Astrocyte (in vitro differentiated cells and primary cell): ENCODE data around the gene GNG12. TPM values are rescaled to one million over a fixed set of nuclear protein-coding genes. Genes with fewer than 3 reads are reported as not detected.

Experiments used
- DNase-seq: peaks from one replicate; pipeline ENCODE4 v3.0.0-alpha.2; 2010; ENCODE audit warnings: low read depth
- FAIRE-seq: peaks from 2 replicates; lab custom pipeline; 2011; peaks lifted over from hg19 to GRCh38; lab: Jason Lieb, UNC
- H2AFZ ChIP-seq: 2 replicates; pipeline ENCODE4 v1.6.0; 2012; ENCODE audit warnings: low read depth, low read length, inconsistent platforms
- H3K27ac ChIP-seq: 2 replicates; pipeline ENCODE4 v1.5.1; 2011; ENCODE audit warnings: low read depth, low read length, inconsistent platforms
- H3K27me3 ChIP-seq: 2 replicates; pipeline ENCODE4 v1.6.0; 2011; ENCODE audit warnings: low read length, inconsistent platforms; ENCODE audit not compliant: insufficient read depth
- H3K36me3 ChIP-seq: 2 replicates; pipeline ENCODE4 v1.5.1; 2011; ENCODE audit warnings: low read length, inconsistent platforms; ENCODE audit not compliant: insufficient read depth
- H3K4me1 ChIP-seq: 2 replicates; pipeline ENCODE4 v1.5.1; 2011; ENCODE audit warnings: low read length, inconsistent platforms; ENCODE audit not compliant: insufficient read depth
- H3K4me2 ChIP-seq: 2 replicates; pipeline ENCODE4 v1.6.0; 2012; ENCODE audit warnings: low read length, inconsistent platforms
- H3K4me3 ChIP-seq: 2 replicates; pipeline ENCODE4 v1.5.1; 2011; ENCODE audit warnings: low read depth, mild to moderate bottlenecking, low read length, inconsistent platforms; ENCODE audit not compliant: insufficient read depth
- H3K79me2 ChIP-seq: 2 replicates; pipeline ENCODE4 v1.6.0; 2012; ENCODE audit warnings: mild to moderate bottlenecking, low read length, inconsistent platforms; ENCODE audit not compliant: insufficient read depth
- H3K9ac ChIP-seq: 2 replicates; pipeline ENCODE4 v1.6.0; 2012; ENCODE audit warnings: mild to moderate bottlenecking, low read length, inconsistent platforms
- H3K9me3 ChIP-seq: 2 replicates; pipeline ENCODE4 v1.5.1; 2012; ENCODE audit warnings: low read depth, mild to moderate bottlenecking, low read length, inconsistent platforms; ENCODE audit not compliant: insufficient read depth
- H4K20me1 ChIP-seq: 2 replicates; pipeline ENCODE4 v1.6.0; 2012; ENCODE audit warnings: low read length, inconsistent platforms; ENCODE audit not compliant: insufficient read depth
- H3K27ac Mint-ChIP-seq: one replicate; pipeline ENCODE4 v1.8.0; 2021; ENCODE audit warnings: mild to moderate bottlenecking, mixed read lengths; ENCODE audit not compliant: unreplicated experiment
- H3K27me3 Mint-ChIP-seq: one replicate; pipeline ENCODE4 v1.8.0; 2021; ENCODE audit warnings: low read depth, mixed read lengths; ENCODE audit not compliant: unreplicated experiment
- H3K36me3 Mint-ChIP-seq: one replicate; pipeline ENCODE4 v1.8.0; 2021; ENCODE audit warnings: low read depth, mixed read lengths; ENCODE audit not compliant: unreplicated experiment
- H3K4me1 Mint-ChIP-seq: one replicate; pipeline ENCODE4 v1.8.0; 2021; ENCODE audit warnings: low read depth, mixed read lengths; ENCODE audit not compliant: unreplicated experiment
- H3K4me3 Mint-ChIP-seq: one replicate; pipeline ENCODE4 v1.8.0; 2021; ENCODE audit warnings: mild to moderate bottlenecking, moderate library complexity, mixed read lengths; ENCODE audit not compliant: unreplicated experiment
- H3K9me3 Mint-ChIP-seq: one replicate; pipeline ENCODE4 v1.8.0; 2021; ENCODE audit warnings: mild to moderate bottlenecking, mixed read lengths; ENCODE audit not compliant: unreplicated experiment
- CTCF ChIP-seq: IDR thresholded peaks from 2 replicates; pipeline ENCODE4 v1.5.1; 2011; ENCODE audit warnings: low read depth, mild to moderate bottlenecking, inconsistent platforms, low read length, moderate library complexity; ENCODE audit not compliant: insufficient read depth
- EZH2 ChIP-seq: IDR thresholded peaks from 2 replicates; pipeline ENCODE4 v1.6.1; 2012; ENCODE audit warnings: mild to moderate bottlenecking, low read length, inconsistent platforms; ENCODE audit not compliant: insufficient read depth
- total RNA-seq: library from RNA; stranded (reverse); gene quantifications from 2 replicates; pipeline ENCODE4 v1.2.1, GENCODE V29; 2021

The GNG12 gene
- total RNA-seq, 1 donor from 2014 or later: 101 TPM

DNA sequence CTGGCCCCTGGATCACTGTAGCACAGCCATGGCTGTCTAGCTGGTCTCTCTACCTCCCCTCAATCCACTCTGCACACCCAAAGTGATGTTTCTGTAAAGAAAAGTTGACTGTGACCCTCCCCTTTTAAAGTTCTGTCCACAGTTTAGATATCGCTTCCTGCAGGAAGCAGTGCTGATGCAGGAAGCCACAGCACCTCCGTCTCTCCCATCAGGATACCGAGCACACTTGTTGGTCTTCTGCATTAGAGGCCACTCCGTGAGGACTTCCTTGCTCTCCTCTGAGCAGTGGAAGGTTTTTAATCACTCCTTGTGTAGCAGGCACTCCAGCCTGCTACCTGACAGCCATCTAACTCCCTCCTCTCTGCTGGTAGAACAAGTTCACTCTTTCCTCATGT, 78.7 kb downstream of the GNG12 start:
- H3K9me3 ChIP-seq: no peaks in the 10 kb centered on the region
- DNase-seq: no peak
- TF ChIP-seq CTCF: no peak
- TF ChIP-seq EZH2: no peak
- no peak overlapping the region for H2AFZ ChIP-seq
- peaks cover 60% of the 10 kb centered on the region for H3K4me1 Mint-ChIP-seq
- peak overlapping the region; percentile 14 for H3K27ac Mint-ChIP-seq
- H3K9ac ChIP-seq: no peak overlapping the region
- H3K4me3 ChIP-seq: no peak overlapping the region
- no peaks in the 10 kb centered on the region for H3K9me3 Mint-ChIP-seq
- peaks cover 10% of the 10 kb centered on the region for H4K20me1 ChIP-seq
- peaks cover 84% of the 10 kb centered on the region for H3K79me2 ChIP-seq
- FAIRE-seq: no peak
- no peak overlapping the region for H3K4me2 ChIP-seq
- peaks cover 4% of the 10 kb centered on the region for H3K36me3 ChIP-seq
- H3K4me1 ChIP-seq: peaks cover 46% of the 10 kb centered on the region
- H3K27ac ChIP-seq: no peak overlapping the region
- no peaks in the 10 kb centered on the region for H3K27me3 Mint-ChIP-seq
- no peaks in the 10 kb centered on the region for H3K27me3 ChIP-seq
- no peak overlapping the region for H3K4me3 Mint-ChIP-seq
- peaks cover 8% of the 10 kb centered on the region for H3K36me3 Mint-ChIP-seq

DNA sequence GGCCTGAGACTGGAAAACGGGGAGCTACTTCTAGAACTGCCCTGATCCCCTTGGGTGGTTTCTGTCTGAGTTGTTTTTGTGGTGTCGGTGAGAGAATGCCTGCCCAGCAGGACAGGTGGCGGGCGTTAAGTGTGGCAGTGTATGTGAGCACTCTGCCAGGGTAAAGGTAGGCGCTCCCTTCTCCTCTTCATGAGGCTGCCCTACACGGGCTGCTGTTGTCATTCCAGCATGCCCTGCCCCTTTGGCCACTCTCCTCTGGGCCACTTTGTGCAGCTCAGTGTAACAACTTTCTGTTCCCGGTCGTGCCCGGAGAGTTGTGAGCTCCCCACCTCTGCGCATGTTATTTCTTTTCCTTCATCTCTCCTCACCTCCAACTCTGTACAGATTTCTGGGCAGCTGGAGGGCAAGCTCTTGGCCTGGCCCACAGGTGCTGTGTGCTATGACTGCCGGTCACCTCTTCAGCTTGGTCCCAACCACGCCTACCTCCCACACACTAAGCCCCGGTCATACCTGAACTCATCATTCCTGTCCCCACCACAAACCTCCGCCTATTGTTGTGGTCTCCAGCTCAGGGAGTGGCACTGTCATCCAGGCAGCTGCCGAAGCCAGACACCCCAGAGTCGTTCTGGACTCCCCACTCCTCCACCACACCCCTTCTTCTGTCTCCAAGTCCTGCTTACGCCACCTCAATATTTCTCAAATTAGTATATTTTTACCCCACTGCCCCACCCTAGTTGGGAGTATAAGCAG, 79.3 kb downstream of the GNG12 start:
- Mint-ChIP-seq H3K36me3 (peaks cover 8% of the 10 kb centered on the region), H3K27me3 (no peaks in the 10 kb centered on the region), H3K4me1 (peaks cover 59% of the 10 kb centered on the region), H3K9me3 (no peaks in the 10 kb centered on the region), H3K4me3 (no peak overlapping the region), H3K27ac (peak overlapping the region; percentile 14)
- no peaks in the 10 kb centered on the region for H3K9me3 ChIP-seq
- H3K4me3 ChIP-seq: no peak overlapping the region
- no peaks in the 10 kb centered on the region for H3K36me3 ChIP-seq
- H3K9ac ChIP-seq: no peak overlapping the region
- TF ChIP-seq CTCF (no peak), EZH2 (no peak)
- H3K79me2 ChIP-seq: peaks cover 83% of the 10 kb centered on the region
- FAIRE-seq (no peak), DNase-seq (no peak)
- peaks cover 46% of the 10 kb centered on the region for H3K4me1 ChIP-seq
- peaks cover 6% of the 10 kb centered on the region for H4K20me1 ChIP-seq
- no peak overlapping the region for H3K4me2 ChIP-seq
- no peak overlapping the region for H3K27ac ChIP-seq
- H3K27me3 ChIP-seq: no peaks in the 10 kb centered on the region
- no peak overlapping the region for H2AFZ ChIP-seq

DNA sequence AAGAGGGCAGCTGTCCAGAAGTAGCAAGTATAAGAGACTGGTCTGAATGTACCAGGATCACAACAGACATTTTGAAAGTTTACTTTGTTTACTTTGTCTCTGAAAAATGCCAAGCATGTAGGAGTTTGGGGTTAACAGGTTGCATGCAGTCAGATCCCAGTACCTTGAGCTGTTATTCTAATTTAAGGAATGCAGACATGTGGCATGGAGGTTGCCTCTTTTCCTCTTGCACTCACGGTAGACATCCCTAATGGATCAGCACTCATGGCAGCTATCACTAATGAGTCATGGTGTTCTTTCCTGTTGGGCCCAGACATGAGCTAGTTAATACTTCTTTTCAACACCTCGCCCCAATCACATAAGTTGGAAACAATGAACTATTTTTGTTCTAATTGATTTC, 81.0 kb downstream of the GNG12 start:
- Histone ChIP-seq H4K20me1 (peaks cover 6% of the 10 kb centered on the region), H3K27me3 (no peaks in the 10 kb centered on the region), H3K9me3 (no peaks in the 10 kb centered on the region), H3K9ac (no peak overlapping the region), H3K4me2 (peak overlapping the region; percentile 10), H3K4me3 (no peak overlapping the region), H3K36me3 (no peaks in the 10 kb centered on the region), H3K27ac (peak overlapping the region; percentile 35), H3K4me1 (peaks cover 61% of the 10 kb centered on the region), H3K79me2 (peaks cover 80% of the 10 kb centered on the region), H2AFZ (no peak overlapping the region)
- TF ChIP-seq EZH2 (no peak), CTCF (no peak)
- H3K4me1 Mint-ChIP-seq: peaks cover 63% of the 10 kb centered on the region
- H3K27me3 Mint-ChIP-seq: no peaks in the 10 kb centered on the region
- FAIRE-seq: no peak
- H3K36me3 Mint-ChIP-seq: peaks cover 8% of the 10 kb centered on the region
- no peak overlapping the region for H3K4me3 Mint-ChIP-seq
- DNase-seq: peak; percentile 56
- no peaks in the 10 kb centered on the region for H3K9me3 Mint-ChIP-seq
- peak overlapping the region; percentile 54 for H3K27ac Mint-ChIP-seq
